ENCODE measurements around the gene CARNS1. TPM values are rescaled to one million over a fixed set of nuclear protein-coding genes. Genes with fewer than 3 reads are reported as not detected.

Gene CARNS1
- total RNA-seq, 1 experiment from 2014 or later = not detected

- in situ Hi-C loops (cut with HindIII; ENCODE audit: low sequenced_read_pairs) = no loop called here
- no peak for DNase-seq (ENCODE audit: low spot score)
These were observed 55.0 kb downstream of the CARNS1 start for GRCh38 chr11:67470337-67471002.

- in situ Hi-C loops (cut with HindIII; ENCODE audit: low sequenced_read_pairs) = no loop called here
These were observed 57.4 kb downstream of the CARNS1 start for GRCh38 chr11:67472882-67473281.

More at GRCh38 chr11:67472882-67473281, 57.4 kb downstream of the CARNS1 start:
- DNase-seq (ENCODE audit: low spot score) = no peak

Other genes starting within 250 kb of the CARNS1 start
- 35.1 and 48.8 TPM in 2 replicates for gene GRK2, start 149.2 kb upstream of the CARNS1 start, total RNA-seq (2014; rRNA removed; shearing (Covaris generic))
- gene ANKRD13D, start 126.4 kb upstream of the CARNS1 start, total RNA-seq (2014; rRNA removed; shearing (Covaris generic)) = 25.2 and 40.3 TPM in 2 replicates
- 1.5 and 1.8 TPM in 2 replicates for gene SSH3, start 112.1 kb upstream of the CARNS1 start, total RNA-seq (2014; rRNA removed; shearing (Covaris generic))
- 15.2 and 19.4 TPM in 2 replicates for gene POLD4, start 62.1 kb upstream of the CARNS1 start, total RNA-seq (2014; rRNA removed; shearing (Covaris generic))
- gene CLCF1, start 42.1 kb upstream of the CARNS1 start, total RNA-seq (2014; rRNA removed; shearing (Covaris generic)) = 1.9 and 4.2 TPM in 2 replicates
- gene RAD9A, start 23.7 kb upstream of the CARNS1 start, total RNA-seq (2014; rRNA removed; shearing (Covaris generic)) = 20.3 and 38.1 TPM in 2 replicates
- gene PPP1CA, start 13.8 kb upstream of the CARNS1 start, total RNA-seq (2014; rRNA removed; shearing (Covaris generic)) = 319 TPM in 2 replicates
- 0.10 and 0.31 TPM in 2 replicates for gene TBC1D10C, start 11.6 kb upstream of the CARNS1 start, total RNA-seq (2014; rRNA removed; shearing (Covaris generic))
- 121 and 125 TPM in 2 replicates for gene RPS6KB2, start 12.8 kb downstream of the CARNS1 start, total RNA-seq (2014; rRNA removed; shearing (Covaris generic))
- not detected in 2 replicates for gene PTPRCAP, start 22.0 kb downstream of the CARNS1 start, total RNA-seq (2014; rRNA removed; shearing (Covaris generic))
- 177 and 184 TPM in 2 replicates for gene CORO1B, start 27.8 kb downstream of the CARNS1 start, total RNA-seq (2014; rRNA removed; shearing (Covaris generic))
- gene GPR152, start 37.1 kb downstream of the CARNS1 start, total RNA-seq (2014; rRNA removed; shearing (Covaris generic)) = not detected in 2 replicates
- gene CABP4, start 39.7 kb downstream of the CARNS1 start, total RNA-seq (2014; rRNA removed; shearing (Covaris generic)) = not detected in 2 replicates
- 88.8 and 126 TPM in 2 replicates for gene TMEM134, start 53.6 kb downstream of the CARNS1 start, total RNA-seq (2014; rRNA removed; shearing (Covaris generic))
- 73.5 and 102 TPM in 2 replicates for gene AIP, start 67.3 kb downstream of the CARNS1 start, total RNA-seq (2014; rRNA removed; shearing (Covaris generic))
- 27.0 and 35.2 TPM in 2 replicates for gene PITPNM1, start 89.7 kb downstream of the CARNS1 start, total RNA-seq (2014; rRNA removed; shearing (Covaris generic))
- 36.1 and 36.4 TPM in 2 replicates for gene CDK2AP2, start 92.5 kb downstream of the CARNS1 start, total RNA-seq (2014; rRNA removed; shearing (Covaris generic))
- gene CABP2, start 107.8 kb downstream of the CARNS1 start, total RNA-seq (2014; rRNA removed; shearing (Covaris generic)) = not detected in 2 replicates
- 1,075 and 1,129 TPM in 2 replicates for gene GSTP1, start 168.1 kb downstream of the CARNS1 start, total RNA-seq (2014; rRNA removed; shearing (Covaris generic))
- gene NDUFV1, start 191.3 kb downstream of the CARNS1 start, total RNA-seq (2014; rRNA removed; shearing (Covaris generic)) = 412 and 488 TPM in 2 replicates
- gene NUDT8, start 214.3 kb downstream of the CARNS1 start, total RNA-seq (2014; rRNA removed; shearing (Covaris generic)) = 12.1 and 12.6 TPM in 2 replicates
- gene TBX10, start 224.1 kb downstream of the CARNS1 start, total RNA-seq (2014; rRNA removed; shearing (Covaris generic)) = not detected in 2 replicates
- not detected in 2 replicates for gene ACY3, start 235.1 kb downstream of the CARNS1 start, total RNA-seq (2014; rRNA removed; shearing (Covaris generic))